Measurements from ENCODE around the gene SUCO.

GRCh38 chr1:172545396-172546004, 12.6 kb downstream of the SUCO start:
- TF ChIP-seq CTCF (IDR thresholded peaks at IDR 0.05), result no peak
- no peak for TF ChIP-seq POLR2A (IDR thresholded peaks at IDR 0.05)
